WTC11 (cell line): ENCODE measurements around the gene NSD1.

Experiments used
- CTCF ChIP-seq: fragments of 200-600 bp; IDR thresholded peaks from 2 replicates; pipeline ENCODE4 v1.8.0; 2022; ENCODE audit warnings: antibody characterized with exemption
- IRF2 ChIP-seq: sonication (generic); formaldehyde crosslinking; IDR thresholded peaks from 2 replicates; pipeline ENCODE4 v1.8.0; 2022; ENCODE audit warnings: low read depth, missing genetic modification reagents, borderline replicate concordance
- KAT7 ChIP-seq: sonication (generic); formaldehyde crosslinking; IDR thresholded peaks from 2 replicates; pipeline ENCODE4 v1.8.1; 2023; ENCODE audit warnings: missing genetic modification reagents, mild to moderate bottlenecking, borderline replicate concordance
- NFYB ChIP-seq: sonication (generic); formaldehyde crosslinking; conservative IDR thresholded peaks from 2 replicates; pipeline ENCODE4 v1.8.0; 2022; ENCODE audit warnings: low read depth, missing genetic modification reagents
- NR1H2 ChIP-seq: sonication (generic); formaldehyde crosslinking; IDR thresholded peaks from 2 replicates; pipeline ENCODE4 v1.9.0; 2021; ENCODE audit warnings: mild to moderate bottlenecking, moderate library complexity, missing genetic modification reagents
- ZNF138 ChIP-seq: sonication (generic); formaldehyde crosslinking; conservative IDR thresholded peaks from 2 replicates; pipeline ENCODE4 v1.8.1; 2022; ENCODE audit warnings: mild to moderate bottlenecking, moderate library complexity, missing genetic modification reagents
- TF ChIP-seq, protein P1 (sequence below): sonication (generic); formaldehyde crosslinking; IDR thresholded peaks from 2 replicates; pipeline ENCODE4 v1.8.1; 2022; ENCODE audit warnings: low read depth, missing genetic modification reagents, borderline replicate concordance

GRCh38 chr5:177300951-177301350 is 167.4 kb downstream of the NSD1 start:
- TF ChIP-seq NFYB (CRISPR knock-in tag) = no peak
- TF ChIP-seq, protein P1, sequence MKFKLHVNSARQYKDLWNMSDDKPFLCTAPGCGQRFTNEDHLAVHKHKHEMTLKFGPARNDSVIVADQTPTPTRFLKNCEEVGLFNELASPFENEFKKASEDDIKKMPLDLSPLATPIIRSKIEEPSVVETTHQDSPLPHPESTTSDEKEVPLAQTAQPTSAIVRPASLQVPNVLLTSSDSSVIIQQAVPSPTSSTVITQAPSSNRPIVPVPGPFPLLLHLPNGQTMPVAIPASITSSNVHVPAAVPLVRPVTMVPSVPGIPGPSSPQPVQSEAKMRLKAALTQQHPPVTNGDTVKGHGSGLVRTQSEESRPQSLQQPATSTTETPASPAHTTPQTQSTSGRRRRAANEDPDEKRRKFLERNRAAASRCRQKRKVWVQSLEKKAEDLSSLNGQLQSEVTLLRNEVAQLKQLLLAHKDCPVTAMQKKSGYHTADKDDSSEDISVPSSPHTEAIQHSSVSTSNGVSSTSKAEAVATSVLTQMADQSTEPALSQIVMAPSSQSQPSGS = no peak
- TF ChIP-seq IRF2 (CRISPR knock-in tag) = no peak
- no peak for TF ChIP-seq ZNF138 (CRISPR knock-in tag)
- no peak for TF ChIP-seq NR1H2
- no peak for TF ChIP-seq CTCF
- no peak for TF ChIP-seq KAT7 (CRISPR knock-in tag)
